HFF-Myc (cell line): ENCODE data around the gene IRX2.

Experiments used
- DNase-seq: peaks from one replicate; pipeline ENCODE4 v3.0.0-alpha.2; 2011; ENCODE audit warnings: low read depth; ENCODE audit errors: extremely low read depth
- H3K4me3 ChIP-seq: replicated peaks from 2 replicates; pipeline ENCODE4 v1.5.1; 2011; ENCODE audit warnings: low read depth, mild to moderate bottlenecking, control low read depth, low read length
- TF ChIP-seq, protein P1 (sequence below): IDR thresholded peaks from 2 replicates; pipeline ENCODE4 v1.5.1; 2012; ENCODE audit warnings: mild to moderate bottlenecking, low read depth, low read length, control low read depth; ENCODE audit errors: missing control alignments

IRX2 gene

GRCh38 chr5:2699231-2699630, 52.2 kb downstream of the IRX2 start:
- TF ChIP-seq, protein P1, sequence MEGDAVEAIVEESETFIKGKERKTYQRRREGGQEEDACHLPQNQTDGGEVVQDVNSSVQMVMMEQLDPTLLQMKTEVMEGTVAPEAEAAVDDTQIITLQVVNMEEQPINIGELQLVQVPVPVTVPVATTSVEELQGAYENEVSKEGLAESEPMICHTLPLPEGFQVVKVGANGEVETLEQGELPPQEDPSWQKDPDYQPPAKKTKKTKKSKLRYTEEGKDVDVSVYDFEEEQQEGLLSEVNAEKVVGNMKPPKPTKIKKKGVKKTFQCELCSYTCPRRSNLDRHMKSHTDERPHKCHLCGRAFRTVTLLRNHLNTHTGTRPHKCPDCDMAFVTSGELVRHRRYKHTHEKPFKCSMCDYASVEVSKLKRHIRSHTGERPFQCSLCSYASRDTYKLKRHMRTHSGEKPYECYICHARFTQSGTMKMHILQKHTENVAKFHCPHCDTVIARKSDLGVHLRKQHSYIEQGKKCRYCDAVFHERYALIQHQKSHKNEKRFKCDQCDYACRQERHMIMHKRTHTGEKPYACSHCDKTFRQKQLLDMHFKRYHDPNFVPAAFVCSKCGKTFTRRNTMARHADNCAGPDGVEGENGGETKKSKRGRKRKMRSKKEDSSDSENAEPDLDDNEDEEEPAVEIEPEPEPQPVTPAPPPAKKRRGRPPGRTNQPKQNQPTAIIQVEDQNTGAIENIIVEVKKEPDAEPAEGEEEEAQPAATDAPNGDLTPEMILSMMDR, result no peak
- DNase-seq, result no peak

DNA sequence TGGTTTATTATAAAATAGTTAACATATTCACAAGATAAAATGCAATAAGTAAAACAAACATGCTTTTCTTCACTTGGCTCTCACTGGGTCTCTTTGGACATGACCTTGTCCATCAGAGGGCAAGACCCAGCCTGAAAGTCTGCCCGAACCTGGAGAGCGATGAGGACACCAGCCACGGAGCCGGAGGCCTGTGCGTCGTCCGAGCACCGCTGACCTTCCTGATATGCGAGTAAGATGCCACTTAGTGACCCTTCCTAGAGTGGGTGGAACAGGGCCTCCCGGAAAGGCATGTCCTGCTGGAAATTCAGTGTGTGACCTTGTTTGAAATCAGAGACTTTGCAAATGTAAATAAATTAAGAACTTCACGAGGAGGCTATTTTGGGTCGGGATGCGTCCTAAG, 52.9 kb downstream of the IRX2 start:
- TF ChIP-seq, protein P1, result no peak
- H3K4me3 ChIP-seq, result no peak overlapping the region
- no peak for DNase-seq

More at GRCh38 chr5:2699231-2699630, 52.2 kb downstream of the IRX2 start:
- H3K4me3 ChIP-seq, result no peak overlapping the region

GRCh38 chr5:2697446-2698200, 53.9 kb downstream of the IRX2 start:
- TF ChIP-seq, protein P1, result no peak
- DNase-seq, result no peak
- no peak overlapping the region for H3K4me3 ChIP-seq

- TF ChIP-seq, protein P1, result no peak
- DNase-seq, result no peak
- no peak overlapping the region for H3K4me3 ChIP-seq
Observed at GRCh38 chr5:2697041-2697440, 54.4 kb downstream of the IRX2 start.
